ENCODE data around the gene SDHC.

Gene SDHC, protein sequence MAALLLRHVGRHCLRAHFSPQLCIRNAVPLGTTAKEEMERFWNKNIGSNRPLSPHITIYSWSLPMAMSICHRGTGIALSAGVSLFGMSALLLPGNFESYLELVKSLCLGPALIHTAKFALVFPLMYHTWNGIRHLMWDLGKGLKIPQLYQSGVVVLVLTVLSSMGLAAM

DNA sequence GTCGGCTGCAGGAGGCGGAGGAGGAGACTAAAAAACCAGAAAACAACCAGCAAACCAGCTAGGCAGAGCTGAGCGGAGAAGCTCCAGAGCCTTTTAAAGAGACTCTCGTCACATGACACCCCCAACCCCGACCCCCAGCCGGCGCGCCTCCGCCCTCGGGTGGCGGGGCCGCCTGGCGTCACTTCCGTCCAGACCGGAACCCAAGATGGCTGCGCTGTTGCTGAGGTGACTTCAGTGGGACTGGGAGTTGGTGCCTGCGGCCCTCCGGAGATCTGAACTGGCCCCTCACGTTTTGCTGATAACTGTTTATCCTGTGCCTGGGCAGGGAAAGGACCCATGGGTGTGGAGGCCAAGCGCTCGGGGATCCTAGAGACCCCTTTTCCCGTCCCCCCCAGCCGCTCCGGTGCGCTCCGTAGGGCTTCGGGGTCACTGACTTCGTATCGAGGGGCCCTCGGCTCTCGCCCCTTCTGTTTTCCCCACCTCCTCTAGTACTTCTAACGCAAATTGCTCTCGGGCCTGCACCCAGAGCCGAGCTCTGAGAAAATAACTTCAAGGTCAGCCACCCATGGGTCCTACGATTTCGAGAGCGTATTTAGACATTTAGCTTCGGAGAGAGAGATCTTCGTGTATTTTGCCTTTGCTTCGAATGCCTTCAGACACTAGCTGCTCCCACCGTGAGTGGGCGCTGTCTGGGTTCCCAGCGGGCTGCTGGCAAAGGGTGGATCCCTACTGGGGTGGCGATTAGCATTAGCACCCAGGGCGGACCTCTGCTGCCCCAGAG lies at the start of gene SDHC:
SDHC (plus strand) TSS at position 181 of the 781 bp plus-strand sequence; CDS start at position 206, 25 bp downstream.
- TF ChIP-seq, protein P1, sequence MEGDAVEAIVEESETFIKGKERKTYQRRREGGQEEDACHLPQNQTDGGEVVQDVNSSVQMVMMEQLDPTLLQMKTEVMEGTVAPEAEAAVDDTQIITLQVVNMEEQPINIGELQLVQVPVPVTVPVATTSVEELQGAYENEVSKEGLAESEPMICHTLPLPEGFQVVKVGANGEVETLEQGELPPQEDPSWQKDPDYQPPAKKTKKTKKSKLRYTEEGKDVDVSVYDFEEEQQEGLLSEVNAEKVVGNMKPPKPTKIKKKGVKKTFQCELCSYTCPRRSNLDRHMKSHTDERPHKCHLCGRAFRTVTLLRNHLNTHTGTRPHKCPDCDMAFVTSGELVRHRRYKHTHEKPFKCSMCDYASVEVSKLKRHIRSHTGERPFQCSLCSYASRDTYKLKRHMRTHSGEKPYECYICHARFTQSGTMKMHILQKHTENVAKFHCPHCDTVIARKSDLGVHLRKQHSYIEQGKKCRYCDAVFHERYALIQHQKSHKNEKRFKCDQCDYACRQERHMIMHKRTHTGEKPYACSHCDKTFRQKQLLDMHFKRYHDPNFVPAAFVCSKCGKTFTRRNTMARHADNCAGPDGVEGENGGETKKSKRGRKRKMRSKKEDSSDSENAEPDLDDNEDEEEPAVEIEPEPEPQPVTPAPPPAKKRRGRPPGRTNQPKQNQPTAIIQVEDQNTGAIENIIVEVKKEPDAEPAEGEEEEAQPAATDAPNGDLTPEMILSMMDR (conservative IDR thresholded peaks at IDR 0.05; ENCODE audit: low read length), result peak; percentile 52
- peak; percentile 85 for DNase-seq (ENCODE audit: low read depth)
- H3K4me3 ChIP-seq (ENCODE audit: low read length), result peak within 1 kb of the TSS; percentile 98

DNA sequence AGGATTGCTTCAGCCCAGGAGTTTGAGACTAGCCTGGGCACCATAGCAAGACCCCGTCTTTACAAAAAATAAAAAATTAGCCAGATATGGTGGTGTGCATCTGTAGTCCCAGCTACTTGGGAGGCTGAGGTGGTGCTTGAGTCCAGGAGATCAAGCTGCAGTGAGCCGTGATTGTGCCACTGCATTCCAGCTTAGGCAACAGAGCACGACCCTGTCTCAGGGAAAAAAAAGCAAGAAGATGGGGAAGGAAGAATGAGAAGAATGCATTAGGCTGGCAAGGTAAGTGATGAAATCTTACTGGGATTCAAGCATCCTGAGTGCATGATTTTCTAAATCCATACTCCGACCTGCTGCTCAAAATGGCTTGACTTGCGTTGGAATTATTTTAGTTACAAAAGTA lies 48.9 kb upstream of the SDHC start:
- DNase-seq (ENCODE audit: low read depth), result no peak
- no peak overlapping the region for H3K4me3 ChIP-seq (ENCODE audit: low read length)
- TF ChIP-seq, protein P1 (conservative IDR thresholded peaks at IDR 0.05; ENCODE audit: low read length), result no peak

DNA sequence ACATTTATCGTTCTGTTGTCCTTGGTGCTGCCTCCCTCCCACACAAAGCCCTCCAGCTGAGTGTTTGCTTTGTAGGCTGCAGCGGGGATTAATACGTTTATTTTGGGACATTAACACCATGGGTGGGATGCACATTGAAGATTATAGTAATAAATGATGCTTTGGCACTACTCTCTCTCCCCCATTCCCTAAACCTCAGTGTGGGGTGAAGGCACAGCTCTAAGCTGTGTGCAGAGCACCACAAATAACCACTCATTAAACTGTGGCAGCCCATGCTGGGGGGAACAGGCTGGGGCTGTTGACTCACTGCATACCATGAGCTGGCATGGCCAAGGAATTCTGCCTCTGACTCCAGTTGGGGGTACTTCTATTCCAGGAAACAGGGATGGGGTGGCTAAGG lies 48.0 kb upstream of the SDHC start:
- no peak overlapping the region for H3K4me3 ChIP-seq (ENCODE audit: low read length)
- peak; percentile 10 for DNase-seq (ENCODE audit: low read depth)
- TF ChIP-seq, protein P1 (conservative IDR thresholded peaks at IDR 0.05; ENCODE audit: low read length), result no peak

DNA sequence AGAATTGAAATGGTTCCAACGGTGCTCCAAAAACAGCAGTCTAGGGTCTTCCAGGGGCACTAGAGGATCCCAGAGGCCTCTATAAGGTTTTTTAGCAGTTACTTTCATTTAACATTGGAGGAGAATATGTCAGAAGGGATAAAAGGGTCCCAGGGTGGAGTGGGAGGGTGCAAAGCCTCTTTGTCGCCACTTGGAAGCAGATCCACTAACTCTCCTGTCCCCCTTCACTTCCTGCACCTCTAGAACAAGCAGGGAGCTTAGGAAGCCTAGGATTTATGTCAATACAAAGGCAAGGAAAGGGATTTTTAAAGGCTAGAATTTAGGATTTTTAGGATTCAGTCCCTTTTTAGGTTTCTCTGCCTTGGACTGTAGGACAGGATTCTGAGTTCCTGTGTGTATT lies 47.3 kb upstream of the SDHC start:
- no peak overlapping the region for H3K4me3 ChIP-seq (ENCODE audit: low read length)
- TF ChIP-seq, protein P1 (conservative IDR thresholded peaks at IDR 0.05; ENCODE audit: low read length), result no peak
- no peak for DNase-seq (ENCODE audit: low read depth)

DNA sequence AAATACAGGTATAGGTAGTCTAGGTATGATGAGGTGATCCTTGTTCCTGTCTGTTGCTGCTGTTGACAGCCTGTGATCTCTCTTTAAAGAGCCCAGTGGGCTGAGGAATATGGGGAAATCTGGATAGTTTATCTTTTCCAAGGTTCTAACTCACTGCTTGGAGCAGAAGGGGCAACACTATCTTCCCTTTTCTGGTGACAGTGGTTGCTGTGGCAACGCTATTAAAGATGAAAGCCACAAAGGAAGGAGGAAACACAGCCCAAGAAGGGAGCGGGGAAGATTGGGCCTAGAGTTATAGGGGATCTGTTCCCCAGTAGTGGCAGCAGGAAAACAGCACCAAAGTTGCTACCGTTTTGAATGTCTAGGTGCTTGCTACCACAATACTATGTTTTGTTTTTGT lies 46.9 kb upstream of the SDHC start:
- no peak overlapping the region for H3K4me3 ChIP-seq (ENCODE audit: low read length)
- no peak for DNase-seq (ENCODE audit: low read depth)
- TF ChIP-seq, protein P1 (conservative IDR thresholded peaks at IDR 0.05; ENCODE audit: low read length), result no peak

DNA sequence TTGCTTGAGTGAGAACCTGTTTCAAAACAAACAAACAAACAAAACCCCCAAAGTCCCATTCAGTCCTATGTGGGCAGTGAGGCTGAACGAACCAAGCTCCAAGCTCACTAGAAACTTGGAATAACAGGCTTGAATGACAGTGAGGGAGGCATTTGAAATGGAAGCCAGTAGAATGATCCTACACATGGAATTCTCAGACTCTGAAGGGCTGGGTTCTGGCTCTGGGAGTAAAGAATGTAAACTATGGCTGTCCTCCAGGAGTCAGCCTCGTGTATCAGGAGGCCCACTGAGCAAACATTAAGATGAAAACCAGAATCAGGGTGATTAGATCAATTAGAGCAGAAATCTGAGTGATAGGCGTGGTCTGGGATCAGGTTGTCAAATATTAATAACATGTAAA lies 40.8 kb upstream of the SDHC start:
- H3K4me3 ChIP-seq (ENCODE audit: low read length), result no peak overlapping the region
- TF ChIP-seq, protein P1 (conservative IDR thresholded peaks at IDR 0.05; ENCODE audit: low read length), result no peak
- DNase-seq (ENCODE audit: low read depth), result peak; percentile 10

DNA sequence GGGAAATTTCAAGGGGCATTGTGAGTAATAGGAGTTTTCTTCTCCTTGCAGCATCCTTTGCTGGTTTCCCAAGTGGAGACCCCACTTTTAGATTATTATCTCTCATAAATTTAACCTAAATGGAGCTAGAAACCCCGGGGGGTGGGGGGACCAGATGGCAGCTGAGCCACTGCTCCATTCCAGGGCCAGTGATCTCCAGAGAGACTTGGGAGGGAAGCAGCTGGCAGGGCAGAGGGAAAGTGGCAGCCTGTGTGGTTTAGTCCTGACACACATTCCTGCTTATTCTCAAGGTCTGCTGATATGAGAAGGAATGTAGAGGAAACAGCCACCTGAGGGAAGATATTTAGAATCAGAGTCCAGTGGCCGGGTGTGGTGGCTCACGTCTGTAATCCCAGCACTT lies 39.3 kb upstream of the SDHC start:
- H3K4me3 ChIP-seq (ENCODE audit: low read length), result no peak overlapping the region
- TF ChIP-seq, protein P1 (conservative IDR thresholded peaks at IDR 0.05; ENCODE audit: low read length), result no peak
- DNase-seq (ENCODE audit: low read depth), result no peak
